H1 (cell line): ENCODE data around the gene RIIAD1. TPM values are rescaled to one million over a fixed set of nuclear protein-coding genes. Genes with fewer than 3 reads are reported as not detected.
"Not testable (repeated sequence)": the region's sequence is repeated elsewhere in the genome, so short reads cannot be mapped to it uniquely, and the experiment has no call there.

ENCODE experiments used
- CTCF ChIA-PET: fragments of 300-600 bp; sonication (Branson Sonifier 250); formaldehyde crosslinking; loops from one replicate; lab custom pipeline; 2021; ENCODE audit not compliant: partially characterized antibody; lab: Charles Lee
- POLR2A ChIA-PET: fragments of 300-600 bp; sonication (Branson Sonifier 250); formaldehyde crosslinking; loops from one replicate; lab custom pipeline; 2021; ENCODE audit warnings: inconsistent platforms; ENCODE audit not compliant: partially characterized antibody; lab: Charles Lee
- DNase-seq, 2 experiments: peaks; one replicate each; pipeline versions ENCODE4 v3.0.0 to v3.0.0-alpha.2; 2010 to 2022; ENCODE audit warnings: low spot score in 2 of 2, low read depth in 1 of 2, mixed read lengths in 1 of 2
- FAIRE-seq: peaks from 2 replicates; lab custom pipeline; 2011; peaks lifted over from hg19 to GRCh38; lab: Jason Lieb, UNC
- H2AFZ ChIP-seq: 2 replicates; pipeline ENCODE4 v1.8.1; 2012; ENCODE audit warnings: low read length, inconsistent platforms
- H2AK5ac ChIP-seq: 2 replicates; pipeline ENCODE4 v1.6.1; 2013; ENCODE audit warnings: low read depth, low read length
- H2BK120ac ChIP-seq: replicated peaks from 2 replicates; pipeline ENCODE3; 2013; ENCODE audit warnings: low read depth, low read length, inconsistent platforms
- H2BK12ac ChIP-seq: 2 replicates; pipeline ENCODE4 v1.6.1; 2013; ENCODE audit warnings: low read depth, low read length
- H2BK15ac ChIP-seq: 2 replicates; pipeline ENCODE4 v1.6.1; 2013; ENCODE audit warnings: low read length
- H2BK20ac ChIP-seq: 2 replicates; pipeline ENCODE4 v1.6.1; 2013; ENCODE audit warnings: low read length
- H2BK5ac ChIP-seq: 2 replicates; pipeline ENCODE4 v1.6.1; 2013; ENCODE audit warnings: low read depth, low read length
- H3K14ac ChIP-seq: 2 replicates; pipeline ENCODE4 v1.6.1; 2013; ENCODE audit warnings: inconsistent platforms; ENCODE audit not compliant: insufficient read length
- H3K18ac ChIP-seq: 2 replicates; pipeline ENCODE4 v1.6.1; 2013; ENCODE audit warnings: low read length; ENCODE audit errors: extremely low read depth
- H3K23ac ChIP-seq: 2 replicates; pipeline ENCODE4 v1.6.1; 2013; ENCODE audit warnings: inconsistent platforms; ENCODE audit not compliant: insufficient read length
- H3K23me2 ChIP-seq: 2 replicates; pipeline ENCODE4 v1.6.1; 2013; ENCODE audit warnings: low read depth, low read length
- H3K27ac ChIP-seq: 2 replicates; pipeline ENCODE4 v1.6.1; 2011; ENCODE audit warnings: low read depth, low read length, inconsistent platforms
- H3K27me3 ChIP-seq, 4 experiments: replicated peaks in 1 of 4; 1 replicate in 1 of 4; 2 replicates in 3 of 4; pipeline versions ENCODE4 v1.6.1 to v1.8.1; 2011 to 2013; ENCODE audit warnings: low read length in 3 of 4, mild to moderate bottlenecking in 3 of 4, inconsistent platforms in 2 of 4, mixed read lengths in 2 of 4, moderate library complexity in 1 of 4; ENCODE audit not compliant: control insufficient read depth in 3 of 4, insufficient read depth in 3 of 4; ENCODE audit errors: extremely low read depth in 1 of 4
- H3K36me3 ChIP-seq, 4 experiments: 2 replicates each; pipeline versions ENCODE4 v1.6.1 to v1.8.1; 2011 to 2013; ENCODE audit warnings: mild to moderate bottlenecking in 4 of 4, low read length in 3 of 4, moderate library complexity in 2 of 4, control low read depth in 1 of 4, inconsistent platforms in 1 of 4; ENCODE audit not compliant: insufficient read depth in 4 of 4, control insufficient read depth in 2 of 4
- H3K4ac ChIP-seq: replicated peaks from 2 replicates; pipeline ENCODE3; 2013; ENCODE audit warnings: low read length, low read depth, mixed read lengths, inconsistent platforms; ENCODE audit not compliant: insufficient read length
- H3K4me1 ChIP-seq, 4 experiments: replicated peaks in 1 of 4; 1 replicate in 1 of 4; 2 replicates in 3 of 4; pipeline versions ENCODE4 v1.6.1 to v1.8.1; 2011 to 2013; ENCODE audit warnings: low read length in 3 of 4, inconsistent platforms in 2 of 4, mixed read lengths in 1 of 4; ENCODE audit not compliant: insufficient read depth in 4 of 4, control insufficient read depth in 3 of 4
- H3K4me2 ChIP-seq, 2 experiments: 2 replicates each; pipeline versions ENCODE4 v1.6.1 to v1.8.1; 2011 to 2013; ENCODE audit warnings: low read depth in 2 of 2, low read length in 2 of 2, control low read depth in 1 of 2, inconsistent platforms in 1 of 2, mild to moderate bottlenecking in 1 of 2; ENCODE audit not compliant: insufficient read depth in 1 of 2
- H3K4me3 ChIP-seq, 4 experiments: fragments of 200-600, 300-600 bp in 1 of 4; sonication (generic), shearing (Covaris generic), sonication (Bioruptor Twin) in 1 of 4; 2 replicates each; pipeline versions ENCODE4 v1.5.1 to v1.8.1; 2011 to 2016; ENCODE audit warnings: low read length in 4 of 4, low read depth in 3 of 4, control low read depth in 2 of 4, inconsistent platforms in 2 of 4, mild to moderate bottlenecking in 2 of 4, mixed read lengths in 1 of 4, moderate library complexity in 1 of 4; ENCODE audit not compliant: insufficient read depth in 2 of 4; ENCODE audit errors: extremely low read depth in 1 of 4
- H3K56ac ChIP-seq: replicated peaks from 2 replicates; pipeline ENCODE3; 2013; ENCODE audit warnings: low read depth, mild to moderate bottlenecking, mixed read lengths, low read length, inconsistent platforms; ENCODE audit not compliant: insufficient read length
- H3K79me1 ChIP-seq: 2 replicates; pipeline ENCODE4 v1.6.1; 2013; ENCODE audit warnings: low read depth, low read length, control low read depth
- H3K79me2 ChIP-seq, 2 experiments: 2 replicates each; pipeline versions ENCODE4 v1.6.1 to v1.8.1; 2012 to 2013; ENCODE audit warnings: low read length in 2 of 2, mild to moderate bottlenecking in 2 of 2, inconsistent platforms in 1 of 2; ENCODE audit not compliant: insufficient read depth in 2 of 2, control insufficient read depth in 1 of 2
- H3K9ac ChIP-seq, 4 experiments: replicated peaks in 1 of 4; 1 replicate in 1 of 4; 2 replicates in 3 of 4; pipeline versions ENCODE4 v1.6.1 to v1.8.1; 2011 to 2013; ENCODE audit warnings: low read depth in 3 of 4, low read length in 3 of 4, control low read depth in 2 of 4, mild to moderate bottlenecking in 2 of 4, moderate library complexity in 2 of 4, inconsistent platforms in 1 of 4; ENCODE audit errors: extremely low read depth in 1 of 4
- H3K9me3 ChIP-seq, 2 experiments: 2 replicates each; pipeline versions ENCODE4 v1.6.1 to v1.8.1; 2012 to 2013; ENCODE audit warnings: mild to moderate bottlenecking in 2 of 2, moderate library complexity in 2 of 2, control low read depth in 1 of 2, inconsistent platforms in 1 of 2, low read depth in 1 of 2, low read length in 1 of 2, mixed read lengths in 1 of 2; ENCODE audit not compliant: insufficient read depth in 2 of 2
- H4K20me1 ChIP-seq, 2 experiments: replicated peaks in 1 of 2; 2 replicates each; pipeline versions ENCODE3 to v1.8.1; 2011 to 2013; ENCODE audit warnings: inconsistent platforms in 2 of 2, low read length in 2 of 2, mild to moderate bottlenecking in 1 of 2; ENCODE audit not compliant: insufficient read depth in 2 of 2, control insufficient read depth in 1 of 2
- H4K5ac ChIP-seq: 2 replicates; pipeline ENCODE4 v1.6.1; 2013; ENCODE audit warnings: low read length, low read depth, mixed read lengths, inconsistent platforms; ENCODE audit not compliant: insufficient read length
- H4K8ac ChIP-seq: 2 replicates; pipeline ENCODE4 v1.8.0; 2013; ENCODE audit warnings: mild to moderate bottlenecking, moderate library complexity, low read length, inconsistent platforms; ENCODE audit not compliant: insufficient read depth; ENCODE audit errors: extremely low read depth
- H4K91ac ChIP-seq: replicated peaks from 2 replicates; pipeline ENCODE3; 2013; ENCODE audit warnings: low read length, mixed read lengths, inconsistent platforms; ENCODE audit not compliant: insufficient read length
- WGBS, 2 experiments: shearing (Covaris generic) in 1 of 2; methylation state at CpG; one replicate each; pipeline versions ENCODE4 v1.1.6 to v1.1.7; 2013 to 2015; ENCODE audit warnings: low lambda C conversion rate in 2 of 2, mixed read lengths in 2 of 2, inconsistent platforms in 1 of 2, low coverage in 1 of 2, missing lambda C conversion rate in 1 of 2; ENCODE audit not compliant: insufficient replicate concordance in 2 of 2, insufficient coverage in 1 of 2, insufficient read length in 1 of 2; ENCODE audit errors: extremely low coverage in 1 of 2, missing lambda C conversion rate in 1 of 2; 5-methylcytosine and 5-hydroxymethylcytosine counted together
- polyA plus RNA-seq, 7 experiments: library from polyadenylated mRNA; depleted of rRNA in 3 of 7; stranded (reverse) in 5 of 7; unstranded in 2 of 7; fragments of >200 nt in 5 of 7; fragments of 200-250 nt in 2 of 7; gene quantifications; 1 replicate in 5 of 7; 2 replicates in 1 of 7; 4 replicates in 1 of 7; pipeline versions ENCODE4 v1.2.1 to v1.2.3, GENCODE V29; 2011 to 2013; ENCODE audit warnings: missing spikeins in 2 of 7, mixed read lengths in 2 of 7
- total RNA-seq: library from RNA; stranded (reverse); fragmentation: NEBNext Ultra II Directional; extraction: Animal tissue kit (Norgen Biotek cat#: 25700); gene quantifications from 2 replicates; pipeline ENCODE4 v1.2.1, GENCODE V29; 2021

Gene RIIAD1
- total and polyA plus RNA-seq, 2 of the 8 experiments (the other 6 are each of a cell fraction or from before 2014, with no cell fraction given) = not detected

GRCh38 chr1:151682901-151683300 lies 38.4 kb upstream of the RIIAD1 start:
- H3K4me1 ChIP-seq, H3K9me3 ChIP-seq, H3K23me2 ChIP-seq, H2AK5ac ChIP-seq, H2BK20ac ChIP-seq, H2BK5ac ChIP-seq, H2BK12ac ChIP-seq, POLR2A ChIA-PET, FAIRE-seq, H2AFZ ChIP-seq, H3K27me3 ChIP-seq, H3K9ac ChIP-seq, DNase-seq, H2BK15ac ChIP-seq, H3K4ac ChIP-seq, H3K79me1 ChIP-seq, H3K4me2 ChIP-seq, H4K91ac ChIP-seq, H3K36me3 ChIP-seq, H4K5ac ChIP-seq, H4K8ac ChIP-seq, H3K18ac ChIP-seq, H3K56ac ChIP-seq, H3K27ac ChIP-seq, H4K20me1 ChIP-seq, H3K4me3 ChIP-seq, H3K14ac ChIP-seq, H3K79me2 ChIP-seq, H3K23ac ChIP-seq, CTCF ChIA-PET, H2BK120ac ChIP-seq: not testable (repeated sequence)
- WGBS, 2 experiments = 91% methylated on average over 7 of the region's 7 CpGs; no CpG with 5 or more reads in 1 of the 2 experiments
